22Rv1 (cell line): ENCODE data around the gene TMEM150C.

ENCODE experiments used
- ZFX ChIP-seq: fragments of 450-650 bp; IDR thresholded peaks from 2 replicates; pipeline ENCODE4 v1.6.1; 2017; ENCODE audit warnings: antibody characterized with exemption, borderline replicate concordance
- TF ChIP-seq, protein P1 (sequence below): fragments of 450-650 bp; IDR thresholded peaks from 2 replicates; pipeline ENCODE4 v1.5.1; 2017; ENCODE audit warnings: mild to moderate bottlenecking

DNA sequence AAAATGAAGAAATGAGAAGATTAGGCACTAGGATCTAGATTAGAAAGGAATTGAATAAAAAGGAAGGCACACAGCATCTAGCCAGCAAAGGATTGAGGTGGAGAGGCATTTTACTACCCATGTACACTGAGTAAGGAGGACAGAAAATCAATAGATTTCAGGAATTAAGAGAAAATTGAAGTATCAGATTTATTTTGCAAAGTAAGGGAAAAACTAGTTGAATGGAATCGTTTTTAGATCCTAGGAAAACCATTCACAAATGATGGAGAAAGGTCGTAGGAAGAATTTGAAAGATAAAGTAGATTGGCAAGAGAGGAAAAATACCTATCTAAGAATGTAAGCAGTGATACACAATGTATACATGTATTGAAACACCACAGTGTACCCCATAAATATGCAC is 100.1 kb downstream of the TMEM150C start:
- TF ChIP-seq, protein P1, sequence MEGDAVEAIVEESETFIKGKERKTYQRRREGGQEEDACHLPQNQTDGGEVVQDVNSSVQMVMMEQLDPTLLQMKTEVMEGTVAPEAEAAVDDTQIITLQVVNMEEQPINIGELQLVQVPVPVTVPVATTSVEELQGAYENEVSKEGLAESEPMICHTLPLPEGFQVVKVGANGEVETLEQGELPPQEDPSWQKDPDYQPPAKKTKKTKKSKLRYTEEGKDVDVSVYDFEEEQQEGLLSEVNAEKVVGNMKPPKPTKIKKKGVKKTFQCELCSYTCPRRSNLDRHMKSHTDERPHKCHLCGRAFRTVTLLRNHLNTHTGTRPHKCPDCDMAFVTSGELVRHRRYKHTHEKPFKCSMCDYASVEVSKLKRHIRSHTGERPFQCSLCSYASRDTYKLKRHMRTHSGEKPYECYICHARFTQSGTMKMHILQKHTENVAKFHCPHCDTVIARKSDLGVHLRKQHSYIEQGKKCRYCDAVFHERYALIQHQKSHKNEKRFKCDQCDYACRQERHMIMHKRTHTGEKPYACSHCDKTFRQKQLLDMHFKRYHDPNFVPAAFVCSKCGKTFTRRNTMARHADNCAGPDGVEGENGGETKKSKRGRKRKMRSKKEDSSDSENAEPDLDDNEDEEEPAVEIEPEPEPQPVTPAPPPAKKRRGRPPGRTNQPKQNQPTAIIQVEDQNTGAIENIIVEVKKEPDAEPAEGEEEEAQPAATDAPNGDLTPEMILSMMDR = no peak
- TF ChIP-seq ZFX = no peak
